Gastrocnemius medialis (tissue), 4 donors: ENCODE measurements around the gene SLFN13. TPM values are rescaled to one million over a fixed set of nuclear protein-coding genes. Genes with fewer than 3 reads are reported as not detected.
"Not testable (repeated sequence)": the region's sequence is repeated elsewhere in the genome, so short reads cannot be mapped to it uniquely, and the experiment has no call there.

Experiments used
- ATAC-seq, 2 donors: fragments of 150-250 bp; one replicate each; pipeline ENCODE4 v1.9.1; 2016
- DNase-seq, 2 donors: peaks; one replicate each; pipeline ENCODE4 v3.0.0-alpha.2; 2019
- H3K27ac ChIP-seq, 4 donors: fragments of 200-600 bp; sonication (generic); 1 replicate in 1 of 4; 2 replicates in 3 of 4; pipeline ENCODE4 v1.5.1; 2016 to 2018; ENCODE audit warnings: mild to moderate bottlenecking in 2 of 4, moderate library complexity in 1 of 4
- H3K27me3 ChIP-seq, 3 donors: fragments of 200-600 bp; sonication (generic) in 2 of 3; 1 replicate in 1 of 3; 2 replicates in 2 of 3; pipeline versions ENCODE4 v1.5.1 to v1.6.0; 2016 to 2019; ENCODE audit warnings: mild to moderate bottlenecking in 1 of 3, moderate library complexity in 1 of 3
- H3K36me3 ChIP-seq, 2 donors: fragments of 200-600 bp; sonication (generic) in 1 of 2; one replicate each; pipeline ENCODE4 v1.5.1; 2017 to 2018
- H3K4me1 ChIP-seq, 2 donors: fragments of 200-600 bp; sonication (generic) in 1 of 2; one replicate each; pipeline ENCODE4 v1.5.1; 2016 to 2017; ENCODE audit warnings: mild to moderate bottlenecking in 2 of 2
- H3K4me3 ChIP-seq, 4 donors: fragments of 200-600 bp; sonication (generic) in 3 of 4; 1 replicate in 1 of 4; 2 replicates in 3 of 4; pipeline ENCODE4 v1.5.1; 2016 to 2019; ENCODE audit warnings: mild to moderate bottlenecking in 2 of 4
- H3K9me3 ChIP-seq, 3 donors: fragments of 200-600 bp; sonication (generic) in 2 of 3; 1 replicate in 1 of 3; 2 replicates in 2 of 3; pipeline ENCODE4 v1.5.1; 2016 to 2019
- CTCF ChIP-seq, 5 experiments: fragments of 450-650 bp in 3 of 5; fragments of 200-600 bp in 2 of 5; sonication (generic) in 2 of 5; IDR thresholded peaks in 4 of 5; conservative IDR thresholded peaks in 1 of 5; 1 replicate in 4 of 5; 2 replicates in 1 of 5; pipeline ENCODE4 v1.5.1; 2016 to 2019; ENCODE audit warnings: antibody characterized with exemption in 5 of 5, mild to moderate bottlenecking in 3 of 5, moderate library complexity in 3 of 5
- POLR2A ChIP-seq, 2 donors: fragments of 450-650 bp; IDR thresholded peaks; one replicate each; pipeline ENCODE4 v1.6.1; 2017; ENCODE audit warnings: antibody characterized with exemption in 2 of 2, mild to moderate bottlenecking in 2 of 2, moderate library complexity in 2 of 2
- in situ Hi-C, 4 donors: fragments of 200-750 bp; cut with MboI; loops; one replicate each; pipeline versions ENCODE4 v1.15.0 to v1.8.0; 2017; ENCODE audit warnings: low sequenced_read_pairs in 4 of 4
- intact Hi-C: fragments of 100-400 bp; cut with DNase I; formaldehyde crosslinking; loops from one replicate; pipeline ENCODE4 v1.15.1; 2023; ENCODE audit warnings: low total_unique reads
- total RNA-seq, 4 donors: library from RNA; depleted of rRNA; stranded (reverse); fragments of >200 nt; gene quantifications; one replicate each; pipeline versions ENCODE4 v1.1.0 to v1.2.3, GENCODE V29; 2016

Gene SLFN13
- total RNA-seq, 4 donors from 2014 or later = 0.05 to 1.2 (median 0.32) TPM

- intact Hi-C loops = no loop called here
- Histone ChIP-seq H3K27me3 (peaks cover 0 to 16% (median 4%) of the 10 kb centered on the region in 3 donors), H3K36me3 (no peaks in the 10 kb centered on the region), H3K9me3 (no peaks in the 10 kb centered on the region), H3K4me1 (no peaks in the 10 kb centered on the region), H3K4me3 (no peak overlapping the region), H3K27ac (no peak overlapping the region)
- ATAC-seq = no peak
- in situ Hi-C loops = no loop called here
- no peak for TF ChIP-seq POLR2A (IDR thresholded peaks at IDR 0.05)
- no peak for TF ChIP-seq CTCF (IDR thresholded peaks at IDR 0.05 in 4 of 5, conservative IDR thresholded peaks at IDR 0.05 in 1 of 5)
- no peak for DNase-seq
Observed at GRCh38 chr17:35477248-35477647, 28.7 kb upstream of the SLFN13 start.

- Histone ChIP-seq H3K4me1 (no peaks in the 10 kb centered on the region), H3K4me3 (no peak overlapping the region), H3K27me3 (peaks cover 0 to 16% (median 4%) of the 10 kb centered on the region in 3 donors), H3K27ac (no peak overlapping the region), H3K9me3 (no peaks in the 10 kb centered on the region), H3K36me3 (no peaks in the 10 kb centered on the region)
- in situ Hi-C loops (no loop called here), intact Hi-C loops (no loop called here)
- no peak for ATAC-seq
- no peak for TF ChIP-seq POLR2A (IDR thresholded peaks at IDR 0.05)
- TF ChIP-seq CTCF (IDR thresholded peaks at IDR 0.05 in 4 of 5, conservative IDR thresholded peaks at IDR 0.05 in 1 of 5) = no peak
- DNase-seq = no peak
Observed at GRCh38 chr17:35476283-35476820, 27.8 kb upstream of the SLFN13 start.

- peaks cover 0 to 10% (median 0%) of the 10 kb centered on the region in 3 donors for H3K27me3 ChIP-seq
- H3K36me3 ChIP-seq = no peaks in the 10 kb centered on the region
- ATAC-seq (no peak), DNase-seq (no peak)
- no peak overlapping the region for H3K27ac ChIP-seq
- no peak for TF ChIP-seq CTCF (IDR thresholded peaks at IDR 0.05 in 4 of 5, conservative IDR thresholded peaks at IDR 0.05 in 1 of 5)
- TF ChIP-seq POLR2A (IDR thresholded peaks at IDR 0.05) = no peak
- no peak overlapping the region for H3K4me3 ChIP-seq
- H3K9me3 ChIP-seq = no peaks in the 10 kb centered on the region
- in situ Hi-C loops (no loop called here), intact Hi-C loops (no loop called here)
- no peaks in the 10 kb centered on the region for H3K4me1 ChIP-seq
Observed at GRCh38 chr17:35468475-35468874, 19.9 kb upstream of the SLFN13 start.

DNA sequence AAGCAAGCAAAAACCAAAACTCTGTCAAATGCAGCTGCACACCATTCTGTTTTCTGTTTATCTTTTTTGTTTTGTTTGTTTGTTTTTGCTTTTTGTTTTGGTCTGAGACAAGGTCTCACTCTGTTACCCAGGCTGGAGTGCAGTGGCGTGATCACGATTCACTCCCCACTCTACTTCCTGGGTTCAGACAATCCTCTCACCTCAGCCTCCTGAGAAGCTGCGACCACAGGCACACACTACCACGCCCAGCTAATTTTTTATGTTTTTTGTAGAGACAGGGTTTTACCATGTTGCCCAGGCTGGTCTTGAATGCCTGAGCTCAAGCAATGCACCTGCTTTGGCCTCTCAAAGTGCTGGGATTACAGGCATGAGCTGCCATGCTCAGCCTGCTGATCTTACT is 19.3 kb upstream of the SLFN13 start:
- H3K36me3 ChIP-seq = no peaks in the 10 kb centered on the region
- no peak for TF ChIP-seq CTCF (IDR thresholded peaks at IDR 0.05 in 4 of 5, conservative IDR thresholded peaks at IDR 0.05 in 1 of 5)
- no peak for TF ChIP-seq POLR2A (IDR thresholded peaks at IDR 0.05)
- no peak for DNase-seq
- no peaks in the 10 kb centered on the region for H3K4me1 ChIP-seq
- intact Hi-C loops = no loop called here
- in situ Hi-C loops = no loop called here
- no peak overlapping the region for H3K4me3 ChIP-seq
- no peak overlapping the region for H3K27ac ChIP-seq
- no peaks in the 10 kb centered on the region for H3K9me3 ChIP-seq
- ATAC-seq = no peak
- peaks cover 0 to 15% (median 3%) of the 10 kb centered on the region in 3 donors for H3K27me3 ChIP-seq

DNA sequence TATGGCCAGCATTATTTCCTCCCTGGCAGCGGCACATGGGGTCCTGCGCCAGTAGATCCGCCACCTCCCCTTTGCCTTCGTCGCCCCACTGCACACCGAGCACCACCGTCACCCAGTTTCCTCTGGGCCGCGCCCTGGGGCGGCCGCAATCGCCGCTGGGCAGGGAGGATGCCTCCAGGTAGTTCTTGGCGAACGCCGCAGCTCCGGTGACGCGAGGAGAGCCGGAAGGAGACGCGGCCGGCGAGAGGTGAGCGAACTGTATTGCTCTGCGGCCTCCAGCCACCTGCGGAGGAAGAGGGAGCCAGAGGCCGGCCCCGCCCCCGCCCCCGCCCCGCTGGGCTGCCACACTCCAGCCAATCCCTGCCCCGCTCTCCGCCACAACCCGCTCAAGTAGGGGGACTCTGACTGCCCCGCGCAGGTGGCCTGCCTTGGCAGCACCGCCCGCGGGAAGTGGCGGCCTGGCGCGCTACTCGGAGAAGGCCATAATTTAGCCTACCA is 11.8 kb upstream of the SLFN13 start:
- H3K36me3 ChIP-seq = no peaks in the 10 kb centered on the region
- in situ Hi-C loops (no loop called here), intact Hi-C loops (no loop called here)
- H3K27ac ChIP-seq = no peak overlapping the region
- ATAC-seq (no peak), DNase-seq (peak in 1 of 2 donors; percentile 15)
- no peaks in the 10 kb centered on the region for H3K9me3 ChIP-seq
- no peaks in the 10 kb centered on the region for H3K4me1 ChIP-seq
- peak overlapping the region; percentile 32 to 50 (median 42) for H3K4me3 ChIP-seq
- TF ChIP-seq POLR2A (IDR thresholded peaks at IDR 0.05) (no peak), CTCF (IDR thresholded peaks at IDR 0.05 in 4 of 5, conservative IDR thresholded peaks at IDR 0.05 in 1 of 5) (no peak)
- H3K27me3 ChIP-seq = peaks cover 0 to 38% (median 25%) of the 10 kb centered on the region in 3 donors

DNA sequence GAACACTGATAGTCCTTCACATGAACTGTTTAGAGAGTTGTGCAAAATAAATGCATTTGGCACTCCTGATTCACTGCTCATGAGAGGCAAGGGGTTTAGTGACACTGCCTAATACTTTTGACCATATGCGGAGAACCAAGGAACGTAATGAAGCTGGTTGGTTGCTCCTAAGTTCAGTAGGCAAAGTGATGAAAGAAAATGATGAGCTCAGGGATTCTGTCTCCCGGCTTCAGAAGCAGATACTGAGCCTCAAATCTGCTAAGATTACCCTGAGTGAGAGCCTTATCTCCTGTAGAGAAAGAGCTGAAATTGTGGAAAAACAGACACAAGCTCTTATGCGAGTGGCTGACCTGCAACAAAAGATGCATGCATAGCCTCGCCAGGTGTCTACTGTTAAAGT is 5.5 kb upstream of the SLFN13 start:
- DNase-seq, ATAC-seq, intact Hi-C loops, H3K27ac ChIP-seq, H3K36me3 ChIP-seq, H3K4me1 ChIP-seq, H3K9me3 ChIP-seq, H3K4me3 ChIP-seq, in situ Hi-C loops: not testable (repeated sequence)
- H3K27me3 ChIP-seq = peaks cover 9 to 28% (median 16%) of the 10 kb centered on the region in 3 donors
